PC-9 (cell line): ENCODE data around the gene ROBO1. TPM values are rescaled to one million over a fixed set of nuclear protein-coding genes. Genes with fewer than 3 reads are reported as not detected.

ENCODE experiments used
- BruUV-seq: library from RNA; stranded (reverse); fragments of 400-500 nt; replicated peaks from 2 replicates; lab custom pipeline; 2021; lab: Mats Ljungman, UMichigan
- CTCF ChIA-PET: fragments of 300-600 bp; sonication (Branson Sonifier 250); formaldehyde crosslinking; loops from one replicate; lab custom pipeline; 2022; ENCODE audit warnings: antibody characterized with exemption; lab: Charles Lee
- POLR2A ChIA-PET: fragments of 300-600 bp; sonication (Branson Sonifier 250); formaldehyde crosslinking; loops from one replicate; lab custom pipeline; 2022; ENCODE audit warnings: antibody characterized with exemption; ENCODE audit not compliant: unreplicated experiment; lab: Charles Lee
- DNase-seq, 2 experiments: peaks; one replicate each; pipeline versions ENCODE4 v3.0.0 to v3.0.0-alpha.2; 2015 to 2022; ENCODE audit warnings: mixed read lengths in 1 of 2
- H2AFZ ChIP-seq: fragments of 200-600 bp; sonication (generic); 2 replicates; pipeline ENCODE4 v1.8.1; 2017; ENCODE audit warnings: antibody characterized with exemption
- H3F3A ChIP-seq: fragments of 200-600 bp; sonication (generic); 2 replicates; pipeline ENCODE4 v1.8.1; 2017; ENCODE audit warnings: antibody characterized with exemption, mild to moderate bottlenecking, low read depth; ENCODE audit not compliant: insufficient read depth
- H3K27ac ChIP-seq: fragments of 200-600 bp; sonication (generic); 2 replicates; pipeline ENCODE4 v1.6.1; 2016; ENCODE audit warnings: mixed run types
- H3K27me3 ChIP-seq: fragments of 200-600 bp; sonication (generic); 2 replicates; pipeline ENCODE4 v1.6.1; 2016; ENCODE audit warnings: low read depth, mixed run types; ENCODE audit not compliant: insufficient read depth
- H3K36me3 ChIP-seq: fragments of 200-600 bp; sonication (generic); 2 replicates; pipeline ENCODE4 v1.6.1; 2016; ENCODE audit warnings: low read depth, mixed run types
- H3K4me1 ChIP-seq: fragments of 200-600 bp; sonication (generic); replicated peaks from 2 replicates; pipeline ENCODE4 v1.6.1; 2016; ENCODE audit warnings: mixed run types; ENCODE audit not compliant: insufficient read depth
- H3K4me2 ChIP-seq: fragments of 200-600 bp; sonication (generic); 2 replicates; pipeline ENCODE4 v1.6.1; 2017; ENCODE audit warnings: mixed run types
- H3K4me3 ChIP-seq: fragments of 200-600 bp; sonication (generic); 2 replicates; pipeline ENCODE4 v1.6.1; 2016; ENCODE audit warnings: mixed run types
- H3K79me2 ChIP-seq: fragments of 200-600 bp; sonication (generic); 2 replicates; pipeline ENCODE4 v1.6.1; 2017; ENCODE audit warnings: low read depth, mixed run types
- H3K9me2 ChIP-seq: fragments of 200-600 bp; sonication (generic); 2 replicates; pipeline ENCODE4 v1.8.1; 2017; ENCODE audit warnings: mild to moderate bottlenecking; ENCODE audit not compliant: insufficient read depth
- H3K9me3 ChIP-seq: fragments of 200-600 bp; sonication (generic); 2 replicates; pipeline ENCODE4 v1.8.1; 2016; ENCODE audit warnings: low read depth; ENCODE audit not compliant: insufficient read depth
- H4K20me1 ChIP-seq: fragments of 200-600 bp; sonication (generic); 2 replicates; pipeline ENCODE4 v1.8.1; 2017; ENCODE audit not compliant: insufficient read depth
- CTCF ChIP-seq: fragments of 200-600 bp; sonication (generic); conservative IDR thresholded peaks from 2 replicates; pipeline ENCODE4 v1.6.1; 2017; ENCODE audit warnings: mixed run types, antibody characterized with exemption, mild to moderate bottlenecking, moderate library complexity
- EZH2 ChIP-seq: fragments of 200-600 bp; sonication (generic); IDR thresholded peaks from 2 replicates; pipeline ENCODE4 v1.8.0; 2017; ENCODE audit warnings: antibody characterized with exemption, low read depth
- intact Hi-C: fragments of 100-400 bp; cut with micrococcal nuclease; formaldehyde crosslinking; loops from one replicate; pipeline ENCODE4 v1.10.0; 2022; ENCODE audit not compliant: unreplicated experiment
- total RNA-seq: library from RNA; stranded (reverse); gene quantifications from 2 replicates; pipeline ENCODE4 v1.2.3, GENCODE V29; 2021

Gene ROBO1
- total RNA-seq, 1 experiment from 2014 or later = 17.5 TPM

- intact Hi-C loops = no loop called here
- no peaks in the 10 kb centered on the region for H3K9me2 ChIP-seq
- no peaks in the 10 kb centered on the region for H3K4me1 ChIP-seq
- no peaks in the 10 kb centered on the region for H3K79me2 ChIP-seq
- BruUV-seq = no TSS peak
- POLR2A ChIA-PET = interaction anchor here (0.7 kb wide), 1 partner anchor 912 kb away, joined by 5 read pairs; no protein-coding TSS in a partner anchor
- TF ChIP-seq CTCF = no peak
- TF ChIP-seq EZH2 = no peak
- H3K27ac ChIP-seq = no peak overlapping the region
- CTCF ChIA-PET = no interaction called here
- DNase-seq = no peak
- no peaks in the 10 kb centered on the region for H3K36me3 ChIP-seq
- no peak overlapping the region for H2AFZ ChIP-seq
- no peaks in the 10 kb centered on the region for H3K9me3 ChIP-seq
- H3F3A ChIP-seq = no peaks in the 10 kb centered on the region
- peaks cover 2% of the 10 kb centered on the region; the same call in 1 of the 2 replicates for H4K20me1 ChIP-seq
- H3K4me3 ChIP-seq = no peak overlapping the region
- H3K4me2 ChIP-seq = no peak overlapping the region
- H3K27me3 ChIP-seq = no peaks in the 10 kb centered on the region
Observed at GRCh38 chr3:79002465-79003372, 765.1 kb downstream of the ROBO1 start.

- no peaks in the 10 kb centered on the region for H3K4me1 ChIP-seq
- H3K9me2 ChIP-seq = no peaks in the 10 kb centered on the region
- no peaks in the 10 kb centered on the region for H3K9me3 ChIP-seq
- ChIA-PET CTCF (no interaction called here), POLR2A (no interaction called here)
- no peak overlapping the region for H3K4me2 ChIP-seq
- no peak overlapping the region for H3K27ac ChIP-seq
- no peak overlapping the region for H3K4me3 ChIP-seq
- H3K27me3 ChIP-seq = no peaks in the 10 kb centered on the region
- intact Hi-C loops = no loop called here
- no peak for DNase-seq
- H3K36me3 ChIP-seq = no peaks in the 10 kb centered on the region
- no peaks in the 10 kb centered on the region for H3K79me2 ChIP-seq
- no peak overlapping the region for H2AFZ ChIP-seq
- H3F3A ChIP-seq = no peaks in the 10 kb centered on the region
- TF ChIP-seq CTCF (no peak), EZH2 (no peak)
- H4K20me1 ChIP-seq = 0 out of 2 replicates have a peak, but pooled peaks cover 3% of the 10 kb centered on the region
- no TSS peak for BruUV-seq
Observed at GRCh38 chr3:79001255-79001654, 766.5 kb downstream of the ROBO1 start.

GRCh38 chr3:78999139-78999538 lies 768.7 kb downstream of the ROBO1 start:
- Histone ChIP-seq H3K36me3 (no peaks in the 10 kb centered on the region), H3K9me3 (no peaks in the 10 kb centered on the region), H3K4me2 (no peak overlapping the region), H3K4me3 (no peak overlapping the region), H3F3A (no peaks in the 10 kb centered on the region), H4K20me1 (0 out of 2 replicates have a peak, but pooled peaks cover 3% of the 10 kb centered on the region), H3K79me2 (no peaks in the 10 kb centered on the region), H2AFZ (no peak overlapping the region), H3K27ac (no peak overlapping the region), H3K4me1 (no peaks in the 10 kb centered on the region), H3K9me2 (no peaks in the 10 kb centered on the region), H3K27me3 (no peaks in the 10 kb centered on the region)
- no TSS peak for BruUV-seq
- POLR2A ChIA-PET = no interaction called here
- no peak for TF ChIP-seq EZH2
- intact Hi-C loops = no loop called here
- CTCF ChIA-PET = no interaction called here
- no peak for DNase-seq
